Vagina (tissue), 2 donors: ENCODE data around the gene ARID5A.

Experiments
- POLR2A ChIP-seq, 2 donors: fragments of 450-650 bp; IDR thresholded peaks; one replicate each; pipeline ENCODE4 v1.6.1; 2017; ENCODE audit warnings: antibody characterized with exemption in 2 of 2, mild to moderate bottlenecking in 2 of 2, moderate library complexity in 2 of 2
- POLR2AphosphoS5 ChIP-seq, 2 donors: sonication (generic); formaldehyde crosslinking; IDR thresholded peaks; one replicate each; pipeline ENCODE4 v1.9.0; 2017; ENCODE audit warnings: antibody characterized with exemption in 2 of 2, mild to moderate bottlenecking in 2 of 2, low read depth in 1 of 2; ENCODE audit not compliant: insufficient read depth in 1 of 2
- TF ChIP-seq, protein P1 (sequence below), 3 experiments: fragments of 450-650 bp in 2 of 3; fragments of 200-600 bp in 1 of 3; sonication (generic) in 1 of 3; IDR thresholded peaks; one replicate each; pipeline ENCODE4 v1.5.1; 2017 to 2019; ENCODE audit warnings: antibody characterized with exemption in 3 of 3, mild to moderate bottlenecking in 2 of 3, moderate library complexity in 2 of 3

DNA sequence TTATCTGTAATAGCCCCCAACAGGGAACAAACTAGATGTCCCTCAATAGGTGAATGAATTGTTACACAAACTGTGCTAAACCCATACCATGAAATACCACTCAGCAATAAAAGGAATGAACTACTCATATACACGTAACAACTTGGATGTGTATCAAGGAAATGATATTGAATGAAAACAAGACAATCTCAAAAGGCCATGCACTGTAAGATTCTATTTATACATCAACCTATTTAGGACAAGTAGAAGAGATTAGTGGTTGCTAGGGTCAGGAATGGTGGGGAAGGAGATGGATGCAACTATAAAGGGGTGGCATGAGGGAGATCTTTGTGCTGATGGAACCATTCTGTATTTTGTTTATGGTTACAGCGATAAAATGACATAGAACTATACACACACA, 54.5 kb downstream of the ARID5A start:
- TF ChIP-seq, protein P1, sequence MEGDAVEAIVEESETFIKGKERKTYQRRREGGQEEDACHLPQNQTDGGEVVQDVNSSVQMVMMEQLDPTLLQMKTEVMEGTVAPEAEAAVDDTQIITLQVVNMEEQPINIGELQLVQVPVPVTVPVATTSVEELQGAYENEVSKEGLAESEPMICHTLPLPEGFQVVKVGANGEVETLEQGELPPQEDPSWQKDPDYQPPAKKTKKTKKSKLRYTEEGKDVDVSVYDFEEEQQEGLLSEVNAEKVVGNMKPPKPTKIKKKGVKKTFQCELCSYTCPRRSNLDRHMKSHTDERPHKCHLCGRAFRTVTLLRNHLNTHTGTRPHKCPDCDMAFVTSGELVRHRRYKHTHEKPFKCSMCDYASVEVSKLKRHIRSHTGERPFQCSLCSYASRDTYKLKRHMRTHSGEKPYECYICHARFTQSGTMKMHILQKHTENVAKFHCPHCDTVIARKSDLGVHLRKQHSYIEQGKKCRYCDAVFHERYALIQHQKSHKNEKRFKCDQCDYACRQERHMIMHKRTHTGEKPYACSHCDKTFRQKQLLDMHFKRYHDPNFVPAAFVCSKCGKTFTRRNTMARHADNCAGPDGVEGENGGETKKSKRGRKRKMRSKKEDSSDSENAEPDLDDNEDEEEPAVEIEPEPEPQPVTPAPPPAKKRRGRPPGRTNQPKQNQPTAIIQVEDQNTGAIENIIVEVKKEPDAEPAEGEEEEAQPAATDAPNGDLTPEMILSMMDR (IDR thresholded peaks at IDR 0.05) = no peak
- no peak for TF ChIP-seq POLR2AphosphoS5 (IDR thresholded peaks at IDR 0.05; ENCODE audit: insufficient read depth in 1 of 2, low read depth in 1 of 2)
- no peak for TF ChIP-seq POLR2A (IDR thresholded peaks at IDR 0.05)
